HepG2 (cell line): ENCODE results near the gene HMX1. TPM values are rescaled to one million over a fixed set of nuclear protein-coding genes. Genes with fewer than 3 reads are reported as not detected.

Experiments used
- HMGXB3 ChIP-seq: sonication (generic); formaldehyde crosslinking; IDR thresholded peaks from 2 replicates; pipeline ENCODE4 v1.4.0; 2020; ENCODE audit warnings: missing genetic modification reagents, borderline replicate concordance
- POLR2AphosphoS5 ChIP-seq: IDR thresholded peaks from 2 replicates; pipeline ENCODE4 v1.6.1; 2012; ENCODE audit warnings: low read depth, low read length
- ZBTB38 ChIP-seq: sonication (generic); formaldehyde crosslinking; IDR thresholded peaks from 2 replicates; pipeline ENCODE4 v1.5.1; 2020; ENCODE audit warnings: mild to moderate bottlenecking, missing genetic modification reagents
- ZNF142 ChIP-seq: sonication (generic); formaldehyde crosslinking; IDR thresholded peaks from 2 replicates; pipeline ENCODE4 v1.4.0; 2020; ENCODE audit warnings: missing genetic modification reagents
- ZNF280D ChIP-seq: sonication (generic); formaldehyde crosslinking; IDR thresholded peaks from 2 replicates; pipeline ENCODE4 v1.5.1; 2020; ENCODE audit warnings: mild to moderate bottlenecking, missing genetic modification reagents
- ZNF557 ChIP-seq: sonication (generic); formaldehyde crosslinking; IDR thresholded peaks from 2 replicates; pipeline ENCODE4 v1.4.0; 2020; ENCODE audit warnings: missing genetic modification reagents
- ZNF724P ChIP-seq: sonication (generic); formaldehyde crosslinking; IDR thresholded peaks from 2 replicates; pipeline ENCODE4 v1.8.0; 2022; ENCODE audit warnings: missing genetic modification reagents, borderline replicate concordance
- polyA plus RNA-seq, 8 experiments: library from polyadenylated mRNA; depleted of rRNA in 3 of 8; stranded (reverse) in 7 of 8; unstranded in 1 of 8; fragments of >200 nt; fragmentation: Illumina TruSeq in 4 of 8; extraction: Trizol in 4 of 8; gene quantifications; 2 replicates each; pipeline versions ENCODE4 v1.2.1 to v1.2.3, GENCODE V29; 2011 to 2016; ENCODE audit warnings: low read depth in 4 of 8, missing spikeins in 1 of 8, mixed read lengths in 1 of 8; ENCODE audit not compliant: insufficient read depth in 1 of 8
- total RNA-seq, 5 experiments: library from RNA; depleted of rRNA; stranded (reverse); fragments of >200 nt; fragmentation: Illumina TruSeq; extraction: Trizol; gene quantifications; 2 replicates each; pipeline ENCODE4 v1.2.3, GENCODE V29; 2016; ENCODE audit warnings: low read depth in 1 of 5

HMX1 gene
- total and polyA plus RNA-seq, 2 of the 13 experiments (the other 11 are each of a cell fraction or from before 2014, with no cell fraction given): not detected

GRCh38 chr4:8906668-8906970, 35.0 kb upstream of the HMX1 start (continued):
- no peak for TF ChIP-seq HMGXB3 (CRISPR knock-in tag)
- TF ChIP-seq ZBTB38 (CRISPR knock-in tag): no peak
- TF ChIP-seq ZNF724P (CRISPR knock-in tag): no peak
- no peak for TF ChIP-seq POLR2AphosphoS5
- TF ChIP-seq ZNF557 (CRISPR knock-in tag): no peak
- TF ChIP-seq ZNF142: no peak
- TF ChIP-seq ZNF280D (CRISPR knock-in tag): no peak
- TF ChIP-seq, all 625 proteins: peak for 0
